ENCODE data around the gene JARID2. TPM values are rescaled to one million over a fixed set of nuclear protein-coding genes. Genes with fewer than 3 reads are reported as not detected.

Gene JARID2
- total RNA-seq, 1 donor from 2014 or later: 57.7 TPM

GRCh38 chr6:15500901-15501825 lies 255.3 kb downstream of the JARID2 start:
- Mint-ChIP-seq H3K36me3 (ENCODE audit: low read depth) (peaks cover 88% of the 10 kb centered on the region), H3K4me1 (ENCODE audit: low read depth) (no peaks in the 10 kb centered on the region), H3K27me3 (ENCODE audit: low read depth) (no peaks in the 10 kb centered on the region), H3K4me3 (ENCODE audit: low read depth) (no peak overlapping the region), H3K27ac (no peak overlapping the region), H3K9me3 (no peaks in the 10 kb centered on the region)
- intact Hi-C loops (cut with micrococcal nuclease): no loop called here
- DNase-seq (ENCODE audit: low spot score): no peak

- Mint-ChIP-seq H3K4me1 (ENCODE audit: low read depth) (no peaks in the 10 kb centered on the region), H3K4me3 (ENCODE audit: low read depth) (no peak overlapping the region), H3K27ac (no peak overlapping the region), H3K36me3 (ENCODE audit: low read depth) (peaks cover 91% of the 10 kb centered on the region), H3K9me3 (no peaks in the 10 kb centered on the region), H3K27me3 (ENCODE audit: low read depth) (no peaks in the 10 kb centered on the region)
- no peak for DNase-seq (ENCODE audit: low spot score)
- intact Hi-C loops (cut with micrococcal nuclease): no loop called here
Observed at GRCh38 chr6:15501826-15502445, 256.1 kb downstream of the JARID2 start.

DNA sequence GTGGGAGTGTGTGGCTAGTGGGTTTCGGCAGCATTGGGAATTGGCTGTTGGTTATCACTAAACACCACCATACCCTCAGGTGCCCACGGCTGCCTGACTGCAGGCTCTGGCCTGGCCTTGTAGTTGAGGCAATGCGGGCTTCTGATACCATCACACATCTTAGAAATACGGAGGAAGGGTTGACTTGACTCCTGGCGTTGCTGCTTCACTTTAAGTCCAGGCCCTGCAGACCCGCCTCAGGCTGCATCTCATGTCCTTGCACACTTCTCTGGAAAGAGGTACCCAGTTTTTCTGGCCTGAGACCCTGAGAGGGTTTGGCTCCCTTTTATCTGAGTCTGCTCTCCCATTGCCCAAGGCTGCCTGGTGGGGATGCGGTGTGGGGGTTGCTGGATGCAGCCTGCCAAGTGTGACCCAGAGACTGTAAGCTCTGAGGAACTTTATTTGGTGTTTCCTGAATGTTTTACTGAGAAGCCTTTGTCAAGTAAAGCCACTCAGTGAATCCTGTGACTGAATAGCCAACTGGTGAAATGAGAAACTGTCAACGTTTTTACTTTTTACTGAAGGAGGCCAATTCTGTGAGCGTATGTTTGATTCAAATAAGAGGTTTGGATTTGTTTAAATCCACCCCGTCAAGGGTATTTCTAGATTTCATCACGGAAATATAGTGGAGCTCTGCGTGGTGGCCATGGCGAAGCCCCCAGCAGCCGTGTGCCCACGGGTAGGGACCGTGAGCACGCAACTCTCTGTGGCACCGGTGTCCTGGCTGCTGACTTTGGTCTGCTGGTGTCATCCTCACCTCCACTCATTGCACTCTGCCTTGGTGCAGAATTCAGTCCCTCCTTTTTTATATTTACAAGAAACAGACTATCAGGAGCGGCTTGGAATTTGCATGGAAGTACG lies 256.8 kb downstream of the JARID2 start:
- H3K4me3 Mint-ChIP-seq (ENCODE audit: low read depth): no peak overlapping the region
- H3K27ac Mint-ChIP-seq: no peak overlapping the region
- intact Hi-C loops (cut with micrococcal nuclease): no loop called here
- H3K36me3 Mint-ChIP-seq (ENCODE audit: low read depth): peaks cover 92% of the 10 kb centered on the region
- no peaks in the 10 kb centered on the region for H3K4me1 Mint-ChIP-seq (ENCODE audit: low read depth)
- no peak for DNase-seq (ENCODE audit: low spot score)
- H3K27me3 Mint-ChIP-seq (ENCODE audit: low read depth): no peaks in the 10 kb centered on the region
- H3K9me3 Mint-ChIP-seq: no peaks in the 10 kb centered on the region

DNA sequence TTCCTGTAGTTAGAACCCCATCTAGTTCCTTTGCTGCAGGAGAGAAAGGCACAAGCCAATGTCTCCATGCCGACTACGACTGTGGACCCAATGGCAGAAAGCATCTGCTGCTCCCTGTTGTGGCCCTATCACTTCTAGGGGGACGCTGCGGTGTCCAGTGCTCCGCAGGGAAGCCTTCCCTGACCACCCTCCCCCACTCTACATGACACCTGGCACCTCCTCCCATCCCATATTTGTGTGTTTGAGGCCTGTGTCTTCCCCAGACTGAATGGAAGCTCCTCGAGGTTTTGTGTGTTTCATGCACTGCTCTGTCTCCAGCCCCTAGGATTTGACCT lies 257.4 kb downstream of the JARID2 start:
- intact Hi-C loops (cut with micrococcal nuclease): no loop called here
- no peak for DNase-seq (ENCODE audit: low spot score)
- no peaks in the 10 kb centered on the region for H3K4me1 Mint-ChIP-seq (ENCODE audit: low read depth)
- peaks cover 88% of the 10 kb centered on the region for H3K36me3 Mint-ChIP-seq (ENCODE audit: low read depth)
- H3K4me3 Mint-ChIP-seq (ENCODE audit: low read depth): no peak overlapping the region
- no peaks in the 10 kb centered on the region for H3K9me3 Mint-ChIP-seq
- no peaks in the 10 kb centered on the region for H3K27me3 Mint-ChIP-seq (ENCODE audit: low read depth)
- no peak overlapping the region for H3K27ac Mint-ChIP-seq

DNA sequence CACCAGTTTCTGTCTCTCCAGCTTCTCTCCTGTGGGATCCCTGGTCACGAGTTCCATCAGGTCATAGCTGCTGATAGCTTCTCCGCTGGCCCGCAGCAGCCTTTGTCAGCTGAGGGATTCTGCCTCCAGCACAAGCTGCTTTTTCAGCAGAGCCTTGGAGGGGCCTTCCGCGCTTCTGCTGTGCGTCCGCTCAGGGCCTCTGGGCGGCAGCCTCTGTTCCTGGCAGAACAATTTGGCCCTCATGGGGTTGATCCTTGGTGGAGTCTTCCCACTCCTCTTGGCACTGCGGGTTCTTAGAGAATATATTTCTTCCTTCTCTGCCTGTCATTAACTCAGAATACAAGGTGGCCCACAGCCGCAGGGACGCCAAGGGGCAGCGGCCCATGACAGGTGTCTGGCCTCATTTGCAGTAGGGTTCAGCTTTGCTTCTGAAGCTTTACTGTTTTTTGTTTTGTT lies 258.2 kb downstream of the JARID2 start:
- intact Hi-C loops (cut with micrococcal nuclease): no loop called here
- Mint-ChIP-seq H3K36me3 (ENCODE audit: low read depth) (peaks cover 89% of the 10 kb centered on the region), H3K9me3 (no peaks in the 10 kb centered on the region), H3K4me3 (ENCODE audit: low read depth) (no peak overlapping the region), H3K27ac (no peak overlapping the region), H3K27me3 (ENCODE audit: low read depth) (no peaks in the 10 kb centered on the region), H3K4me1 (ENCODE audit: low read depth) (peaks cover 3% of the 10 kb centered on the region)
- DNase-seq (ENCODE audit: low spot score): no peak

DNA sequence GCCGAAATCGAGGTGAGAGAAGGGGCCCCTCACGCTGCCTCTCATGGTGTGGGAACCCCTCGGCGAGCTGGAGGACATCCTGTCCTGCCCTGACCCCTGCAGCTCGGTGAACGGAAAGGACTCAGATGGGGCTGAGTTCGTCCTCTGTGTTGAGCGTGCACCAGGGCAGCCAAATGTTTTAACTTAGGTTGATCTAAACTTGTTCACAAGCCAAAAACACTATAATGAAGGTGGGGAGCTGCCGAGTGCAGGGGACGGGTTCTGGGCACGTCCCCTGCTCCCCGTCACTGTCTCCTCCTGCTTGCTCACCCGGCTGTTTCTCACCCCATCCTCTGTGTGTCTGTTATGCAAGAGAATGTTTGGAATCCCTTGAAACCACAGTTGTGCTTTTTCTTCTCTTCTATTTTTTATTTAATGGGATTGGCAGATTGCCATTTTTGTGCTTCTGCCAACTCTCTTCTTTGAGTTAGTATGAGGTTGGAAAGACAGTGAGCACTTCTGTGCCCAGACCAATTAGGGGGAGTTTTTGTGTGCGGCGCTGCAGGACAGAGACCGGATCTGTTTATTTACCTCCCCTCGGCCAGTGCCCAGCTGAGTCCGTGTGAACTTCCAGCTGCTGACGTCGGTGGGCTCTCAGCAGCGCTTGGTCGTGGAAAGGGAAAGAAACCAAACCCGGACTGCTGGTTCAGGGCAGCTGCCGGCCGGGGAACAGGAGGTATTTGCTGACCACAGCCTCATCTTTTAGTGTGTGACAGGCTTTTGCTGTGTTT lies 258.9 kb downstream of the JARID2 start:
- Mint-ChIP-seq H3K4me3 (ENCODE audit: low read depth) (no peak overlapping the region), H3K9me3 (no peaks in the 10 kb centered on the region), H3K27ac (no peak overlapping the region), H3K36me3 (ENCODE audit: low read depth) (peaks cover 89% of the 10 kb centered on the region), H3K4me1 (ENCODE audit: low read depth) (peaks cover 5% of the 10 kb centered on the region), H3K27me3 (ENCODE audit: low read depth) (no peaks in the 10 kb centered on the region)
- intact Hi-C loops (cut with micrococcal nuclease): loop anchor here (5.0 kb wide), 1 partner anchor 118 kb away; no protein-coding TSS in a partner anchor
- no peak for DNase-seq (ENCODE audit: low spot score)

DNA sequence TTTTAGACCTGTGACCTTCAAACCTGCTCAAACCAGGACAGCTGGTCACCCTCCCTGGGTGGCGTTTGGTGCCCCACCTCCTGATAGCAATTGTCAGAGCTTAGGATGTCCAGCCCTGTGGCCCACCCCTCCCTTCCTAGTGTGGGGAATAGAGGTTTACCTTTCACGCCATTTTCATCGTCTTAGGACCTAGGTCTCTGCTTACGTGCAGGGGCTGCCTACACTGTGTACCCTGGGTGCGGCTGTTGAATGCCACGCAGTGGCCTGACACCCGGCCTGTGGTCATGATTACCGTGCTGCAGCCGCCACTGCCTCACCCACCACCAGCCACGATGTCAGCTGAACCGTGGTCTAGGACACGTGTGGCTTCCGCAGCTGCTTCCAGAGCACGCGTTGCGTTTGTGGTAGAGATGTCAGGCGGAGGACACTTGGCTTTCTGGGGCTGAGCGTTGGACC lies 259.6 kb downstream of the JARID2 start:
- no peak overlapping the region for H3K4me3 Mint-ChIP-seq (ENCODE audit: low read depth)
- no peak overlapping the region for H3K27ac Mint-ChIP-seq
- no peak for DNase-seq (ENCODE audit: low spot score)
- no peaks in the 10 kb centered on the region for H3K9me3 Mint-ChIP-seq
- H3K27me3 Mint-ChIP-seq (ENCODE audit: low read depth): no peaks in the 10 kb centered on the region
- H3K4me1 Mint-ChIP-seq (ENCODE audit: low read depth): peaks cover 6% of the 10 kb centered on the region
- intact Hi-C loops (cut with micrococcal nuclease): loop anchor here (5.0 kb wide), 1 partner anchor 117 kb away; no protein-coding TSS in a partner anchor
- peaks cover 87% of the 10 kb centered on the region for H3K36me3 Mint-ChIP-seq (ENCODE audit: low read depth)

GRCh38 chr6:15506066-15506465 lies 260.2 kb downstream of the JARID2 start:
- H3K27me3 Mint-ChIP-seq (ENCODE audit: low read depth): no peaks in the 10 kb centered on the region
- no peak overlapping the region for H3K4me3 Mint-ChIP-seq (ENCODE audit: low read depth)
- H3K4me1 Mint-ChIP-seq (ENCODE audit: low read depth): peaks cover 6% of the 10 kb centered on the region
- DNase-seq (ENCODE audit: low spot score): no peak
- H3K27ac Mint-ChIP-seq: no peak overlapping the region
- H3K36me3 Mint-ChIP-seq (ENCODE audit: low read depth): peaks cover 84% of the 10 kb centered on the region
- intact Hi-C loops (cut with micrococcal nuclease): loop anchor here (5.0 kb wide), 1 partner anchor 116 kb away; no protein-coding TSS in a partner anchor
- H3K9me3 Mint-ChIP-seq: no peaks in the 10 kb centered on the region

GRCh38 chr6:15507221-15507620 lies 261.4 kb downstream of the JARID2 start:
- no peaks in the 10 kb centered on the region for H3K9me3 Mint-ChIP-seq
- H3K4me3 Mint-ChIP-seq (ENCODE audit: low read depth): no peak overlapping the region
- intact Hi-C loops (cut with micrococcal nuclease): loop anchor here (5.0 kb wide), 1 partner anchor 115 kb away; no protein-coding TSS in a partner anchor
- H3K4me1 Mint-ChIP-seq (ENCODE audit: low read depth): peaks cover 6% of the 10 kb centered on the region
- H3K36me3 Mint-ChIP-seq (ENCODE audit: low read depth): peaks cover 80% of the 10 kb centered on the region
- H3K27ac Mint-ChIP-seq: no peak overlapping the region
- no peak for DNase-seq (ENCODE audit: low spot score)
- H3K27me3 Mint-ChIP-seq (ENCODE audit: low read depth): no peaks in the 10 kb centered on the region

DNA sequence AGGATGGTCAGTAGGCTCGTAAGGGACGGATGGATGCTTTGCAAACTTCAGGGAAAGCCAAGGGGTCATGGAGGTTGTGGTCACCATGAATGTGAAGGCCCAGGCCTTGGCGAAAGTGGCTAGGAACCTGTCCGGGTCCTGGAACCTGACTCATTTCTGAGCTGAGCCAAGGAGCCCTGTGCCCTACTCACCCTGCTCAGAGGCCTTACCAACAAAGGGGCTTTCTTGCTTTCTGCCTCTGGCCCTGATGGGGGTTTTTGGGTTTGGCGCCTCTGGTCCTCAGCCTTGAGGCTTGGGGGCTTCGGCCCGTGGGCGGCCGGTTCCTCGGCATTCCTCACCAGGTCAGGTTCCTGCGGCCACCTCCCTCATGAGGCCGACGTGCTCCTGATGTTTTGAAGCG lies 261.9 kb downstream of the JARID2 start:
- H3K4me3 Mint-ChIP-seq (ENCODE audit: low read depth): no peak overlapping the region
- no peak for DNase-seq (ENCODE audit: low spot score)
- H3K27me3 Mint-ChIP-seq (ENCODE audit: low read depth): no peaks in the 10 kb centered on the region
- no peak overlapping the region for H3K27ac Mint-ChIP-seq
- peaks cover 80% of the 10 kb centered on the region for H3K36me3 Mint-ChIP-seq (ENCODE audit: low read depth)
- intact Hi-C loops (cut with micrococcal nuclease): loop anchor here (5.0 kb wide), 1 partner anchor 115 kb away; no protein-coding TSS in a partner anchor
- peaks cover 6% of the 10 kb centered on the region for H3K4me1 Mint-ChIP-seq (ENCODE audit: low read depth)
- no peaks in the 10 kb centered on the region for H3K9me3 Mint-ChIP-seq

DNA sequence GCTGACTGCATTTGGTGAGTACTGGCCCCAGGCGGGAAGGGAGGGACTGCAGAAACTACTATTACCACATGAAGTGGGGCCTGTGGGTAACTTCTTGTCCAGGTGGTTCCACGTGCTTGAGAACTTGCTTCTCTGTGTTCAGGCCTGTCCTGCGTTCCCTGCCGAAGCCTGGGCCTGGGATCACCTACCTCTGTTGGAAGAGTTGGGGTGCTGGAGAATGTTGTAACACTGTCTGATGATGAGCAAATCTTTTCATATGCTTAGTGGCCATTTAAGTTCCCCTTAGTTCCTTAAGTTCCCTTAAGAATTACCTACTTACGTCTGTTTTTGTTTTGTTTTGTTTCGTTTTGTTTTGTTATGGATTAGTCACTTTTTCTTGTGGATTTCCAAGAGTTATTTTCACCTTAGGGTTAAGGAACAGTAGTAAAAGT lies 262.6 kb downstream of the JARID2 start:
- H3K27ac Mint-ChIP-seq: peak overlapping the region; percentile 38
- DNase-seq (ENCODE audit: low spot score): no peak
- intact Hi-C loops (cut with micrococcal nuclease): loop anchor here (5.0 kb wide), 1 partner anchor 114 kb away; no protein-coding TSS in a partner anchor
- H3K4me3 Mint-ChIP-seq (ENCODE audit: low read depth): no peak overlapping the region
- H3K4me1 Mint-ChIP-seq (ENCODE audit: low read depth): peaks cover 6% of the 10 kb centered on the region
- H3K27me3 Mint-ChIP-seq (ENCODE audit: low read depth): no peaks in the 10 kb centered on the region
- no peaks in the 10 kb centered on the region for H3K9me3 Mint-ChIP-seq
- peaks cover 79% of the 10 kb centered on the region for H3K36me3 Mint-ChIP-seq (ENCODE audit: low read depth)

Data from activated T-helper 2 cell treated with anti-CD3 and anti-CD28 coated beads, Interferon-gamma antibody, Interleukin-2, Interleukin-4, amounts not matched to agents 10 μg/mL and 5 μg/mL and 100 μg/mL, durations not matched to agents 14 hours and 24 hours and 36 hours (primary cell).